A549 (cell line): ENCODE results near the gene BCKDHA. TPM values are rescaled to one million over a fixed set of nuclear protein-coding genes. Genes with fewer than 3 reads are reported as not detected.

Experiments used
- ATAC-seq, 2 experiments: fragments of 200-7000 bp in 1 of 2; fragments of >200 bp in 1 of 2; cut with Nextera tagmentation in 1 of 2; cut with Tn5 transposase in 1 of 2; 3 replicates each; pipeline versions ENCODE4 v1.8.0 to v1.9.1; 2018 to 2020; ENCODE audit warnings: mild to moderate bottlenecking in 1 of 2, moderate library complexity in 1 of 2
- CTCF ChIA-PET: fragments of 300-600 bp; sonication (Branson Sonifier 250); formaldehyde crosslinking; extraction: SDS; loops from one replicate; lab custom pipeline; 2021; ENCODE audit warnings: antibody characterized with exemption, inconsistent platforms; lab: Yijun Ruan, JAX
- POLR2A ChIA-PET: fragments of 350-600 bp; formaldehyde crosslinking; extraction: SDS; loops from one replicate; lab custom pipeline; 2021; ENCODE audit warnings: antibody characterized with exemption, inconsistent platforms; lab: Yijun Ruan, JAX
- DNase-seq, 2 experiments: peaks; one replicate each; pipeline versions ENCODE4 v3.0.0 to v3.0.0-alpha.2; 2011 to 2016; ENCODE audit warnings: low read depth in 1 of 2, low spot score in 1 of 2
- FAIRE-seq: peaks from 2 replicates; lab custom pipeline; 2011; peaks lifted over from hg19 to GRCh38; lab: Jason Lieb, UNC
- H3K27ac ChIP-seq, 2 experiments: fragments of >200 bp; sonication (Bioruptor Twin); formaldehyde crosslinking; 3 replicates each; pipeline ENCODE4 v1.5.1; 2016 to 2017
- H3K4me1 ChIP-seq: fragments of >200 bp; sonication (Bioruptor Twin); formaldehyde crosslinking; 3 replicates; pipeline ENCODE4 v1.6.1; 2016
- H3K4me2 ChIP-seq: fragments of >200 bp; sonication (Bioruptor Twin); formaldehyde crosslinking; 3 replicates; pipeline ENCODE4 v1.6.1; 2016
- H3K4me3 ChIP-seq: fragments of >200 bp; sonication (Bioruptor Twin); formaldehyde crosslinking; 3 replicates; pipeline ENCODE4 v1.5.1; 2016
- H3K9me3 ChIP-seq: fragments of >200 bp; sonication (Bioruptor Twin); formaldehyde crosslinking; 3 replicates; pipeline ENCODE4 v1.6.1; 2016
- BCL3 ChIP-seq: fragments of >200 bp; sonication (Bioruptor Twin); formaldehyde crosslinking; IDR thresholded peaks from 3 replicates; pipeline ENCODE4 v1.6.1; 2016
- BHLHE40 ChIP-seq: IDR thresholded peaks from 2 replicates; pipeline ENCODE4 v1.6.1; 2012; ENCODE audit warnings: low read depth, low read length, inconsistent platforms
- CBX2 ChIP-seq: fragments of 200-600 bp; sonication (generic); IDR thresholded peaks from 2 replicates; pipeline ENCODE4 v1.6.1; 2016; ENCODE audit warnings: low read depth, mild to moderate bottlenecking, borderline replicate concordance
- ELK1 ChIP-seq: fragments of 150-350 bp; IDR thresholded peaks from 2 replicates; pipeline ENCODE4 v1.6.1; 2014; ENCODE audit warnings: low read depth, mild to moderate bottlenecking, low read length
- EP300 ChIP-seq, 2 experiments: fragments of >200 bp; sonication (Bioruptor Twin); formaldehyde crosslinking; IDR thresholded peaks; 2 replicates in 1 of 2; 3 replicates in 1 of 2; pipeline ENCODE4 v1.6.1; 2016 to 2017
- FOSL2 ChIP-seq, 2 experiments: fragments of 450-650 bp in 1 of 2; fragments of >200 bp in 1 of 2; sonication (Bioruptor Twin) in 1 of 2; formaldehyde crosslinking; IDR thresholded peaks; 2 replicates each; pipeline versions ENCODE4 v1.5.0 to v1.6.1; 2016 to 2020; ENCODE audit warnings: mild to moderate bottlenecking in 1 of 2, moderate library complexity in 1 of 2
- GATA3 ChIP-seq: IDR thresholded peaks from 2 replicates; pipeline ENCODE4 v1.6.1; 2012; ENCODE audit warnings: borderline replicate concordance
- HDAC2 ChIP-seq: fragments of 200-600 bp; sonication (generic); IDR thresholded peaks from 2 replicates; pipeline ENCODE4 v1.6.1; 2016
- HMGXB4 ChIP-seq: fragments of 250-450 bp; sonication (Bioruptor Pico); IDR thresholded peaks from 2 replicates; pipeline ENCODE4 v1.5.0; 2021; ENCODE audit warnings: mild to moderate bottlenecking, moderate library complexity, borderline replicate concordance
- JUN ChIP-seq, 2 experiments: fragments of >200 bp; sonication (Bioruptor Twin); formaldehyde crosslinking; IDR thresholded peaks; 2 replicates in 1 of 2; 3 replicates in 1 of 2; pipeline ENCODE4 v1.6.1; 2016 to 2017
- MAX ChIP-seq: IDR thresholded peaks from 2 replicates; pipeline ENCODE4 v1.6.1; 2012
- MYC ChIP-seq: IDR thresholded peaks from 2 replicates; pipeline ENCODE4 v1.6.1; 2012; ENCODE audit warnings: mild to moderate bottlenecking, inconsistent platforms, low read length, improper control_type of control experiment, borderline replicate concordance
- NPAS2 ChIP-seq: fragments of 250-450 bp; sonication (Bioruptor Pico); IDR thresholded peaks from 2 replicates; pipeline ENCODE4 v1.8.0; 2022; ENCODE audit warnings: mild to moderate bottlenecking, moderate library complexity, borderline replicate concordance
- PHF8 ChIP-seq: fragments of 200-600 bp; sonication (generic); IDR thresholded peaks from 2 replicates; pipeline ENCODE4 v1.6.1; 2016; ENCODE audit warnings: low read depth, mild to moderate bottlenecking, antibody characterized with exemption, moderate library complexity, borderline replicate concordance
- POLR2A ChIP-seq: IDR thresholded peaks from 2 replicates; pipeline ENCODE4 v1.6.1; 2012; ENCODE audit warnings: mild to moderate bottlenecking, low read length
- POLR2AphosphoS2 ChIP-seq: conservative IDR thresholded peaks from 2 replicates; pipeline ENCODE4 v1.6.1; 2012; ENCODE audit warnings: low read length, improper control_type of control experiment, inconsistent platforms
- RAD21 ChIP-seq, 2 experiments: fragments of >200 bp in 1 of 2; sonication (Bioruptor Twin) in 1 of 2; formaldehyde crosslinking in 1 of 2; IDR thresholded peaks in 1 of 2; conservative IDR thresholded peaks in 1 of 2; 2 replicates in 1 of 2; 3 replicates in 1 of 2; pipeline ENCODE4 v1.6.1; 2012 to 2018; ENCODE audit warnings: inconsistent platforms in 1 of 2
- RARB ChIP-seq: fragments of 250-450 bp; sonication (Bioruptor Pico); IDR thresholded peaks from 2 replicates; pipeline ENCODE4 v1.8.0; 2021; ENCODE audit warnings: mild to moderate bottlenecking, moderate library complexity
- RCOR1 ChIP-seq: fragments of 150-350 bp; IDR thresholded peaks from 2 replicates; pipeline ENCODE4 v1.6.1; 2014; ENCODE audit warnings: antibody characterized with exemption, low read length, low read depth
- RNF2 ChIP-seq: fragments of 200-600 bp; sonication (generic); IDR thresholded peaks from 2 replicates; pipeline ENCODE4 v1.6.1; 2016; ENCODE audit warnings: low read depth, mild to moderate bottlenecking, antibody characterized with exemption, moderate library complexity, borderline replicate concordance
- SMC3 ChIP-seq: fragments of >200 bp; sonication (Bioruptor Twin); formaldehyde crosslinking; IDR thresholded peaks from 3 replicates; pipeline ENCODE4 v1.6.1; 2018; ENCODE audit warnings: inconsistent platforms
- SREBF2 ChIP-seq: fragments of 450-650 bp; IDR thresholded peaks from 2 replicates; pipeline ENCODE4 v1.6.1; 2014; ENCODE audit warnings: mild to moderate bottlenecking, moderate library complexity
- TP53 ChIP-seq: fragments of 250-450 bp; sonication (Bioruptor Pico); IDR thresholded peaks from 2 replicates; pipeline ENCODE4 v1.5.0; 2021; ENCODE audit warnings: mild to moderate bottlenecking, moderate library complexity
- ZC3H11A ChIP-seq: fragments of 450-650 bp; IDR thresholded peaks from 2 replicates; pipeline ENCODE4 v1.6.1; 2014; ENCODE audit warnings: antibody characterized with exemption, mild to moderate bottlenecking
- ZSCAN20 ChIP-seq: fragments of 250-450 bp; sonication (Bioruptor Pico); IDR thresholded peaks from 2 replicates; pipeline ENCODE4 v1.8.0; 2022; ENCODE audit warnings: mild to moderate bottlenecking, moderate library complexity
- WGBS: methylation state at CpG from one replicate; pipeline ENCODE4 v1.1.6; 2017; ENCODE audit errors: missing lambda C conversion rate; 5-methylcytosine and 5-hydroxymethylcytosine counted together
- polyA plus RNA-seq, 4 experiments: library from polyadenylated mRNA; depleted of rRNA in 3 of 4; stranded (reverse); fragments of >200 nt; fragmentation: RNase III in 1 of 4; extraction: RNeasy Plus Mini Kit Qiagen cat#74134 plus additional on column Dnase treatment in 1 of 4; gene quantifications; 2 replicates in 3 of 4; 3 replicates in 1 of 4; pipeline ENCODE4 v1.2.3, GENCODE V29; 2011 to 2017

Gene BCKDHA
- polyA plus RNA-seq, 2 of the 4 experiments (the other 2 are of a cell fraction) = 42.9 to 44.4 TPM

- H3K9me3 ChIP-seq = no peaks in the 10 kb centered on the region
- TF ChIP-seq FOSL2 (IDR thresholded peaks at IDR 0.05) = no peak
- TF ChIP-seq FOSL2 (CRISPR knock-in tag; IDR thresholded peaks at IDR 0.05) = peak; percentile 40
- no peak for TF ChIP-seq RARB (CRISPR knock-in tag)
- DNase-seq (peak; percentile 55 to 60), FAIRE-seq (peak; percentile 95), ATAC-seq (peak; percentile 55 to 58; a peak in 5 of 6 replicates)
- 45% methylated on average over 4 of the region's 4 CpGs for WGBS
- H3K27ac ChIP-seq = no peak overlapping the region
- ChIA-PET CTCF (interaction anchor here (0.9 to 4.2 kb wide), 11 partner anchors 11 to 188 kb away, joined by 3 to 27 read pairs (median 4); partner anchors contain the start of gene TGFB1), POLR2A (interaction anchor here (0.5 to 2.9 kb wide), 4 partner anchors 10 to 84 kb away, joined by 3 to 20 read pairs (median 8); partner anchors contain the start of genes B9D2 and DMAC2)
- H3K4me3 ChIP-seq = no peak overlapping the region
- peak overlapping the region; percentile 21; the same call in 2 of the 3 replicates for H3K4me2 ChIP-seq
- peaks cover 12% of the 10 kb centered on the region for H3K4me1 ChIP-seq
These were observed 11.7 kb downstream of the BCKDHA start for GRCh38 chr19:41409288-41409687.

- ATAC-seq (no peak), FAIRE-seq (no peak), DNase-seq (no peak)
- POLR2A ChIA-PET = interaction anchor here (0.6 to 2.9 kb wide), 3 partner anchors 29 to 54 kb away, joined by 3 to 20 read pairs (median 10); partner anchors contain the start of genes B9D2 and DMAC2
- no peaks in the 10 kb centered on the region for H3K9me3 ChIP-seq
- CTCF ChIA-PET = interaction anchor here (0.7 to 4.2 kb wide), 9 partner anchors 12 to 187 kb away, joined by 3 to 27 read pairs (median 4); partner anchors contain the start of gene TGFB1
- no peak overlapping the region for H3K4me2 ChIP-seq
- TF ChIP-seq POLR2A = no peak
- no peak for TF ChIP-seq HDAC2
- no peak for TF ChIP-seq EP300 (IDR thresholded peaks at IDR 0.05)
- no peak for TF ChIP-seq RCOR1
- TF ChIP-seq ELK1 = no peak
- TF ChIP-seq HMGXB4 (CRISPR knock-in tag) = no peak
- no peak for TF ChIP-seq MYC
- TF ChIP-seq RAD21 (conservative IDR thresholded peaks at IDR 0.05 in 1 of 2, IDR thresholded peaks at IDR 0.05 in 1 of 2) = no peak
- TF ChIP-seq SMC3 = no peak
- TF ChIP-seq ZSCAN20 (CRISPR knock-in tag) = no peak
- TF ChIP-seq CBX2 = no peak
- no peak for TF ChIP-seq TP53
- no peak for TF ChIP-seq PHF8
- TF ChIP-seq JUN (IDR thresholded peaks at IDR 0.05) = no peak
- no peak overlapping the region for H3K27ac ChIP-seq
- H3K4me3 ChIP-seq = no peak overlapping the region
- peaks cover 12% of the 10 kb centered on the region for H3K4me1 ChIP-seq
- WGBS = 89% methylated on average over 23 of the region's 23 CpGs
These were observed 12.9 kb downstream of the BCKDHA start for GRCh38 chr19:41410336-41411054.

GRCh38 chr19:41411100-41411967 is 13.7 kb downstream of the BCKDHA start:
- no peak for ATAC-seq
- 69% methylated on average over 9 of the region's 9 CpGs for WGBS
- Histone ChIP-seq H3K4me1 (peaks cover 12% of the 10 kb centered on the region), H3K27ac (no peak overlapping the region), H3K4me3 (no peak overlapping the region), H3K9me3 (no peaks in the 10 kb centered on the region), H3K4me2 (no peak overlapping the region)
- FAIRE-seq = no peak
- POLR2A ChIA-PET = no interaction called here
- CTCF ChIA-PET = interaction anchor here (0.6 to 2.2 kb wide), 3 partner anchors 20 to 131 kb away, joined by 3 to 8 read pairs (median 7); partner anchors contain the start of gene DMAC2
- no peak for DNase-seq
- TF ChIP-seq POLR2AphosphoS2 = no peak
- TF ChIP-seq NPAS2 (CRISPR knock-in tag) = no peak
- no peak for TF ChIP-seq SREBF2
- no peak for TF ChIP-seq BCL3
- no peak for TF ChIP-seq ZC3H11A
- no peak for TF ChIP-seq BHLHE40
- TF ChIP-seq GATA3 = no peak
- TF ChIP-seq RCOR1 = no peak
- TF ChIP-seq MAX = no peak
- TF ChIP-seq RNF2 = no peak
